Esophagus squamous epithelium (tissue), 5 donors: ENCODE measurements around the gene CTDP1. TPM values are rescaled to one million over a fixed set of nuclear protein-coding genes. Genes with fewer than 3 reads are reported as not detected.

Experiments
- DNase-seq: peaks from one replicate; lab custom pipeline; 2025; lab: John Stamatoyannopoulos, UW
- H3K27ac ChIP-seq, 4 donors: fragments of 200-600 bp; sonication (generic); one replicate each; pipeline ENCODE4 v1.5.1; 2016 to 2019; ENCODE audit warnings: mild to moderate bottlenecking in 1 of 4
- H3K27me3 ChIP-seq, 4 donors: fragments of 200-600 bp; sonication (generic); 1 replicate in 3 of 4; 2 replicates in 1 of 4; pipeline versions ENCODE4 v1.5.1 to v1.6.0; 2017 to 2021; ENCODE audit warnings: antibody characterized with exemption in 1 of 4
- H3K36me3 ChIP-seq, 3 donors: fragments of 200-600 bp; sonication (generic); one replicate each; pipeline ENCODE4 v1.5.1; 2016 to 2019
- H3K4me1 ChIP-seq, 3 donors: fragments of 200-600 bp; sonication (generic); one replicate each; pipeline ENCODE4 v1.5.1; 2017 to 2019
- H3K4me3 ChIP-seq, 4 donors: fragments of 200-600 bp; sonication (generic); 1 replicate in 3 of 4; 2 replicates in 1 of 4; pipeline ENCODE4 v1.5.1; 2016 to 2019; ENCODE audit warnings: mild to moderate bottlenecking in 2 of 4, moderate library complexity in 1 of 4
- H3K9me3 ChIP-seq, 3 donors: fragments of 200-600 bp; sonication (generic); one replicate each; pipeline ENCODE4 v1.5.1; 2016 to 2019
- CTCF ChIP-seq, 6 experiments: fragments of 450-650 bp in 4 of 6; fragments of 200-600 bp in 2 of 6; sonication (generic) in 2 of 6; IDR thresholded peaks; one replicate each; pipeline ENCODE4 v1.5.1; 2016 to 2019; ENCODE audit warnings: antibody characterized with exemption in 6 of 6, mild to moderate bottlenecking in 4 of 6, moderate library complexity in 4 of 6
- POLR2A ChIP-seq, 4 donors: fragments of 450-650 bp; IDR thresholded peaks; one replicate each; pipeline ENCODE4 v1.6.1; 2017; ENCODE audit warnings: antibody characterized with exemption in 4 of 4, mild to moderate bottlenecking in 4 of 4, moderate library complexity in 3 of 4
- WGBS, 2 donors: methylation state at CpG; one replicate each; pipeline ENCODE4 v1.1.5; 2018; 5-methylcytosine and 5-hydroxymethylcytosine counted together
- intact Hi-C: fragments of 100-400 bp; cut with DNase I; formaldehyde crosslinking; loops from one replicate; pipeline ENCODE4 v1.15.0; 2022
- total RNA-seq, 4 donors: library from RNA; depleted of rRNA; stranded (reverse); fragments of >200 nt; gene quantifications; one replicate each; pipeline ENCODE4 v1.1.0, GENCODE V29; 2016
- donor health status: DM: yes; HTN: yes; CAD: no.

CTDP1 gene
- total RNA-seq, 4 donors from 2014 or later = 10.5 to 17.1 (median 15.5) TPM

- DNase-seq = no peak
- 78 to 90% methylated on average over 2 to 7 of the region's 38 CpGs for WGBS, 2 donors
- no peaks in the 10 kb centered on the region for H3K36me3 ChIP-seq
- peaks cover 0 to 56% (median 0%) of the 10 kb centered on the region in 4 donors for H3K27me3 ChIP-seq
- intact Hi-C loops = no loop called here
- H3K4me3 ChIP-seq = no peak overlapping the region
- no peak overlapping the region for H3K27ac ChIP-seq
- no peak for TF ChIP-seq POLR2A (IDR thresholded peaks at IDR 0.05)
- TF ChIP-seq CTCF (IDR thresholded peaks at IDR 0.05) = no peak
- peaks cover 0 to 14% (median 3%) of the 10 kb centered on the region in 3 donors for H3K9me3 ChIP-seq
- no peaks in the 10 kb centered on the region for H3K4me1 ChIP-seq
These were observed 92.7 kb downstream of the CTDP1 start for GRCh38 chr18:79772108-79772864.

- Histone ChIP-seq H3K27ac (no peak overlapping the region), H3K27me3 (peaks cover 0 to 59% (median 0%) of the 10 kb centered on the region in 4 donors)
These were observed 93.5 kb downstream of the CTDP1 start for GRCh38 chr18:79772865-79773696.

GRCh38 chr18:79774111-79774510 lies 94.5 kb downstream of the CTDP1 start:
- Histone ChIP-seq H3K4me3 (no peak overlapping the region), H3K4me1 (no peaks in the 10 kb centered on the region), H3K27ac (no peak overlapping the region), H3K9me3 (peaks cover 0 to 3% (median 0%) of the 10 kb centered on the region in 3 donors), H3K36me3 (no peaks in the 10 kb centered on the region), H3K27me3 (peaks cover 0 to 69% (median 0%) of the 10 kb centered on the region in 4 donors)
- intact Hi-C loops = no loop called here
- DNase-seq = no peak
- 64 to 71% methylated on average over 10 to 18 of the region's 18 CpGs for WGBS, 2 donors
- TF ChIP-seq POLR2A (IDR thresholded peaks at IDR 0.05) (no peak), CTCF (IDR thresholded peaks at IDR 0.05) (no peak)

More at GRCh38 chr18:79772865-79773696, 93.5 kb downstream of the CTDP1 start:
- intact Hi-C loops = no loop called here
- TF ChIP-seq CTCF (IDR thresholded peaks at IDR 0.05) = no peak
- TF ChIP-seq POLR2A (IDR thresholded peaks at IDR 0.05) = no peak
- DNase-seq = no peak
- Histone ChIP-seq H3K9me3 (peaks cover 0 to 6% (median 3%) of the 10 kb centered on the region in 3 donors), H3K36me3 (no peaks in the 10 kb centered on the region), H3K4me1 (no peaks in the 10 kb centered on the region), H3K4me3 (no peak overlapping the region)
- 90 to 97% methylated on average over 8 to 26 of the region's 31 CpGs for WGBS, 2 donors

- no peak overlapping the region for H3K27ac ChIP-seq
- no peaks in the 10 kb centered on the region for H3K36me3 ChIP-seq
- no peaks in the 10 kb centered on the region for H3K9me3 ChIP-seq
- peaks cover 0 to 74% (median 0%) of the 10 kb centered on the region in 4 donors for H3K27me3 ChIP-seq
- DNase-seq = no peak
- TF ChIP-seq CTCF (IDR thresholded peaks at IDR 0.05) (no peak), POLR2A (IDR thresholded peaks at IDR 0.05) (no peak)
- WGBS, 2 donors = 74 to 80% methylated on average over 9 to 14 of the region's 35 CpGs
- H3K4me3 ChIP-seq = no peak overlapping the region
- H3K4me1 ChIP-seq = no peaks in the 10 kb centered on the region
- intact Hi-C loops = no loop called here
These were observed 96.0 kb downstream of the CTDP1 start for GRCh38 chr18:79775441-79776221.
